Measurements from ENCODE around the gene HSPBP1.

DNA sequence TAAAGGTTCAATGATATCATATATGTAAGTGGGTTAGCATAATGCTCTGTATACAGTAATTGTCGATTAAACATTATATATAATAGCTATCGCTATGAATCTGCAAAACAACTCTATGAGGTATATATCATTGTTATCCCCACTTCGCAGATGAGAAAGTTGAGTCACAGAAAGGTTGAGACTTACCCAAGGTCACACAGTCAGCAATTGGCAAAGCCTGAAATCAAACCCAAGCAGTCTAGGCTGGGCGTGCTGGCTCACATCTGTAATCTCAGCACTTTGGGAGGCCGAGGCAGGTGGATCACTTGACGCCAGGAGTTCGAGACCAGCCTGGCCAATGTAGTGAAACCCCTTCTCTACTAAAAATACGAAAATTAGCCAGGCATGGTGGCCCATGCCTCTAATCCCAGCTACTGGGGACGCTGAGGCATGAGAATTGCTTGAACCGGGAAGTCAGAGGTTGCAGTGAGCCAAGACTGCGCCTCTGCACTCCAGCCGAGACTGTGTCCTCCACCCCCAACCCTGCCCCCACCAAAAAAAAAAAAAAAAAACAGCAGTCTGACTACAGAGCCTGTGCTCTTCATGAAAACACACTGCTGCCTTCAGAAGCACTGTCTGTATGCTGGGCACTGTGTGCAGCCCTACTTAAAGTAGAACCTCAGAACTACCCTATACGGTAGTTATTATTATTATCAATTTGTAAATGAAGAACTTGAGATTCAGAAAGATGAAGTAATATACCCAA, 1.3 kb downstream of the HSPBP1 start:
- TF ChIP-seq EZH2 (IDR thresholded peaks at IDR 0.05; ENCODE audit: borderline replicate concordance, low read depth, low read length, severe bottlenecking) = no peak
- TF ChIP-seq POLR2A (IDR thresholded peaks at IDR 0.05; ENCODE audit: low read depth, low read length) = no peak
- TF ChIP-seq CTCF (IDR thresholded peaks at IDR 0.05; ENCODE audit: extremely low read depth in 1 of 2, insufficient read depth in 1 of 2, low read depth in 1 of 2, low read length in 2 of 2) = no peak
- no peak for TF ChIP-seq FOS (IDR thresholded peaks at IDR 0.05; ENCODE audit: borderline replicate concordance, insufficient read depth, low read length)
- TF ChIP-seq, protein P1, sequence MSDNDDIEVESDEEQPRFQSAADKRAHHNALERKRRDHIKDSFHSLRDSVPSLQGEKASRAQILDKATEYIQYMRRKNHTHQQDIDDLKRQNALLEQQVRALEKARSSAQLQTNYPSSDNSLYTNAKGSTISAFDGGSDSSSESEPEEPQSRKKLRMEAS (IDR thresholded peaks at IDR 0.05; ENCODE audit: insufficient read depth, insufficient read length) = no peak
- TF ChIP-seq JUN (IDR thresholded peaks at IDR 0.05; ENCODE audit: borderline replicate concordance, insufficient read depth, insufficient read length, low read depth) = no peak
- TF ChIP-seq GATA2 (IDR thresholded peaks at IDR 0.05; ENCODE audit: insufficient read depth, insufficient read length, low read depth, low read length) = no peak
- no peak for TF ChIP-seq POLR2AphosphoS5 (IDR thresholded peaks at IDR 0.05; ENCODE audit: insufficient read depth, low read depth, low read length)
